A673 (cell line): Measurements from ENCODE around the gene EGFL8.

Experiments used
- EZH2 ChIP-seq: fragments of 200-600 bp; sonication (generic); IDR thresholded peaks from 2 replicates; pipeline ENCODE4 v1.6.1; 2017; ENCODE audit warnings: borderline replicate concordance, low read depth, mild to moderate bottlenecking, mixed read lengths, antibody characterized with exemption, low read length; ENCODE audit not compliant: poor library complexity, severe bottlenecking
- TF ChIP-seq, protein P1 (sequence below): fragments of 300-800, 200-600 bp; sonication (generic); conservative IDR thresholded peaks from 2 replicates; pipeline ENCODE4 v1.5.1; 2017; ENCODE audit warnings: low read depth, mild to moderate bottlenecking, antibody characterized with exemption, low read length, moderate library complexity, mixed read lengths

DNA sequence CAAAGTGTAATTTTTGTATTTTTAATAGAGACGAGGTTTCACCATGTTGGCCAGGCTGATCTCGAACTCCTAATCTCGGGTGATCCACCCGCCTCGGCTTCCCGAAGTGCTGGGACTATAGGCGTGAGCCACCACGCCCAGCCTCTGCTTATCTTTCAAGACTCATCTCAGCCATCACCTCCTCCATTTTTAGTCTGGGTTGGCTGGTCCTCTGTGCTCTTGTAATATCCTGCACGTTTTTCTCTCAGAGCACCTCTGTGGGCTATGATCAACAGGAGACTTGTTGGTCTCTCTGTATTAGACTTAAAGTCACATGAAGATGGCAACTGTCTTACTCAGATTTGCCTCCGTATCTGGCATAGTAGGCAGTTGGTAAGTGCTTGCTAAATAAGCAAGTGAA lies 51.9 kb downstream of the EGFL8 start:
- TF ChIP-seq, protein P1, sequence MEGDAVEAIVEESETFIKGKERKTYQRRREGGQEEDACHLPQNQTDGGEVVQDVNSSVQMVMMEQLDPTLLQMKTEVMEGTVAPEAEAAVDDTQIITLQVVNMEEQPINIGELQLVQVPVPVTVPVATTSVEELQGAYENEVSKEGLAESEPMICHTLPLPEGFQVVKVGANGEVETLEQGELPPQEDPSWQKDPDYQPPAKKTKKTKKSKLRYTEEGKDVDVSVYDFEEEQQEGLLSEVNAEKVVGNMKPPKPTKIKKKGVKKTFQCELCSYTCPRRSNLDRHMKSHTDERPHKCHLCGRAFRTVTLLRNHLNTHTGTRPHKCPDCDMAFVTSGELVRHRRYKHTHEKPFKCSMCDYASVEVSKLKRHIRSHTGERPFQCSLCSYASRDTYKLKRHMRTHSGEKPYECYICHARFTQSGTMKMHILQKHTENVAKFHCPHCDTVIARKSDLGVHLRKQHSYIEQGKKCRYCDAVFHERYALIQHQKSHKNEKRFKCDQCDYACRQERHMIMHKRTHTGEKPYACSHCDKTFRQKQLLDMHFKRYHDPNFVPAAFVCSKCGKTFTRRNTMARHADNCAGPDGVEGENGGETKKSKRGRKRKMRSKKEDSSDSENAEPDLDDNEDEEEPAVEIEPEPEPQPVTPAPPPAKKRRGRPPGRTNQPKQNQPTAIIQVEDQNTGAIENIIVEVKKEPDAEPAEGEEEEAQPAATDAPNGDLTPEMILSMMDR = no peak
- no peak for TF ChIP-seq EZH2
